ENCODE measurements around the gene NR2E1.

The NR2E1 gene

GRCh38 chr6:108171918-108172516, 6.2 kb downstream of the NR2E1 start (continued):
- TF ChIP-seq ZBTB10 (tag by site-specific recombination; IDR thresholded peaks at IDR 0.05) (no peak), ZBTB7A (tag by site-specific recombination; IDR thresholded peaks at IDR 0.05; ENCODE audit: low read depth) (no peak), ZNF19 (tag by site-specific recombination; IDR thresholded peaks at IDR 0.05; ENCODE audit: low read depth) (no peak), BCL11B (tag by site-specific recombination; IDR thresholded peaks at IDR 0.05; ENCODE audit: low read depth) (no peak), ZNF274 (IDR thresholded peaks at IDR 0.05; ENCODE audit: low read length) (no peak), ZNF274 (tag by site-specific recombination; IDR thresholded peaks at IDR 0.05; ENCODE audit: borderline replicate concordance) (no peak), KLF1 (tag by site-specific recombination; IDR thresholded peaks at IDR 0.05) (no peak)

GRCh38 chr6:108174371-108175175, 8.8 kb downstream of the NR2E1 start:
- Histone ChIP-seq H3K36me3 (ENCODE audit: control insufficient read depth in 2 of 2, insufficient read depth in 1 of 2, low read length in 2 of 2) (no peaks in the 10 kb centered on the region), H3K4me1 (ENCODE audit: control insufficient read depth, insufficient read depth, low read length) (no peaks in the 10 kb centered on the region), H3K9me3 (ENCODE audit: control insufficient read depth, insufficient read depth, low read depth, low read length) (no peaks in the 10 kb centered on the region), H3K27ac (ENCODE audit: extremely low read depth, low read depth, low read length) (no peak overlapping the region), H3K4me3 (ENCODE audit: low read depth, low read length) (no peak overlapping the region)
- ChIA-PET CTCF (interaction anchor here (1.0 to 1.1 kb wide), 2 partner anchors 58 to 318 kb away, joined by 3 to 4 read pairs; no protein-coding TSS in a partner anchor), POLR2A (no interaction called here)
- TF ChIP-seq KLF8 (tag by site-specific recombination; IDR thresholded peaks at IDR 0.05) = no peak
- TF ChIP-seq REST (tag by site-specific recombination; IDR thresholded peaks at IDR 0.05) = peak; percentile 80
- TF ChIP-seq ZNF639 (tag by site-specific recombination; IDR thresholded peaks at IDR 0.05) = no peak
- no peak for TF ChIP-seq ZNF350 (tag by site-specific recombination; IDR thresholded peaks at IDR 0.05)

GRCh38 chr6:108175176-108175591, 9.4 kb downstream of the NR2E1 start:
- Histone ChIP-seq H3K4me3 (ENCODE audit: low read depth, low read length) (no peak overlapping the region), H3K4me1 (ENCODE audit: control insufficient read depth, insufficient read depth, low read length) (no peaks in the 10 kb centered on the region)
- POLR2A ChIA-PET = no interaction called here
- no peak for TF ChIP-seq ZFHX2 (tag by site-specific recombination; conservative IDR thresholded peaks at IDR 0.05)
- no peak for TF ChIP-seq ZNF776 (tag by site-specific recombination; IDR thresholded peaks at IDR 0.05; ENCODE audit: borderline replicate concordance)
- TF ChIP-seq ZBTB10 (tag by site-specific recombination; IDR thresholded peaks at IDR 0.05) = no peak
- no peak for TF ChIP-seq GLI2 (tag by site-specific recombination; IDR thresholded peaks at IDR 0.05; ENCODE audit: borderline replicate concordance, low read depth)
- TF ChIP-seq ZNF585B (tag by site-specific recombination; IDR thresholded peaks at IDR 0.05) = no peak
- TF ChIP-seq ZNF112 (tag by site-specific recombination; IDR thresholded peaks at IDR 0.05) = no peak
- TF ChIP-seq ZNF10 (tag by site-specific recombination; IDR thresholded peaks at IDR 0.05) = no peak
- no peak for TF ChIP-seq ZNF366 (tag by site-specific recombination; conservative IDR thresholded peaks at IDR 0.05)
- no peak for TF ChIP-seq MEIS1 (CRISPR knock-in tag; IDR thresholded peaks at IDR 0.05; ENCODE audit: borderline replicate concordance)
- TF ChIP-seq ZEB2 (tag by site-specific recombination; IDR thresholded peaks at IDR 0.05) = no peak

More at GRCh38 chr6:108175176-108175591, 9.4 kb downstream of the NR2E1 start:
- CTCF ChIA-PET = interaction anchor here (1.2 kb wide), 1 partner anchor 62 kb away, joined by 4 read pairs; no protein-coding TSS in a partner anchor
- Histone ChIP-seq H3K36me3 (ENCODE audit: control insufficient read depth in 2 of 2, insufficient read depth in 1 of 2, low read length in 2 of 2) (no peaks in the 10 kb centered on the region), H3K27ac (ENCODE audit: extremely low read depth, low read depth, low read length) (no peak overlapping the region), H3K9me3 (ENCODE audit: control insufficient read depth, insufficient read depth, low read depth, low read length) (no peaks in the 10 kb centered on the region)

All from HEK293 (cell line).